Measurements from ENCODE around the gene WARS2. TPM values are rescaled to one million over a fixed set of nuclear protein-coding genes. Genes with fewer than 3 reads are reported as not detected.

Gene WARS2
- total RNA-seq, 1 donor from 2014 or later = 8.9 TPM

- Histone ChIP-seq H3K4me3 (no peak overlapping the region), H3K4me1 (peaks cover 41% of the 10 kb centered on the region), H3K9me3 (no peaks in the 10 kb centered on the region), H3K27me3 (ENCODE audit: low read depth) (peaks cover 80% of the 10 kb centered on the region), H3K27ac (no peak overlapping the region), H3K36me3 (no peaks in the 10 kb centered on the region)
- intact Hi-C loops (cut with DNase I) = loop anchor here (5.0 kb wide), 1 partner anchor 854 kb away; no protein-coding TSS in a partner anchor
- no peak for TF ChIP-seq CTCF (IDR thresholded peaks at IDR 0.05)
- DNase-seq = no peak
- no peak for ATAC-seq
Measured at GRCh38 chr1:119005724-119006405, 134.6 kb downstream of the WARS2 start.

DNA sequence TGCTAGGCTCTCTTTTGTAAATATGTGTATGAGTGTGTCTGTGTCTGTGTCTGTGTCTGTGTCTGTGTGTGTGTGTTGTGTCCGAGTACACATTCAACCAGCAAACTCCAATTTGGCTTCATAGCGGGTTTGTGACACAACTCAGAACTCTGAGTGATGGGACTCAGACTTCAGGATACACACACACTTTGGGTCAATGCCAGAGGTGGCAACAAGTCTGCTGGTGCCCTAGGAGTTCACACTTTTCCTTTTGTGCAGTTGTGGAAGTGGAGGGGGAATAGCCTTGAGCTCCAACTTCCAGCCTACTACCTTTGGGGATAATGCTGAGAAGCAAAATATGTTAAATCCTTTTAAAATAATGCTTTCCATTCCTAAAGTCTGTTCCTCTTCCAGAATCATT, 135.7 kb downstream of the WARS2 start:
- ATAC-seq = no peak
- H3K36me3 ChIP-seq = no peaks in the 10 kb centered on the region
- H3K9me3 ChIP-seq = no peaks in the 10 kb centered on the region
- TF ChIP-seq CTCF (IDR thresholded peaks at IDR 0.05) = no peak
- no peak overlapping the region for H3K4me3 ChIP-seq
- intact Hi-C loops (cut with DNase I) = loop anchor here (5.0 kb wide), 1 partner anchor 852 kb away; no protein-coding TSS in a partner anchor
- DNase-seq = no peak
- peaks cover 50% of the 10 kb centered on the region for H3K4me1 ChIP-seq
- peaks cover 91% of the 10 kb centered on the region for H3K27me3 ChIP-seq (ENCODE audit: low read depth)
- no peak overlapping the region for H3K27ac ChIP-seq

DNA sequence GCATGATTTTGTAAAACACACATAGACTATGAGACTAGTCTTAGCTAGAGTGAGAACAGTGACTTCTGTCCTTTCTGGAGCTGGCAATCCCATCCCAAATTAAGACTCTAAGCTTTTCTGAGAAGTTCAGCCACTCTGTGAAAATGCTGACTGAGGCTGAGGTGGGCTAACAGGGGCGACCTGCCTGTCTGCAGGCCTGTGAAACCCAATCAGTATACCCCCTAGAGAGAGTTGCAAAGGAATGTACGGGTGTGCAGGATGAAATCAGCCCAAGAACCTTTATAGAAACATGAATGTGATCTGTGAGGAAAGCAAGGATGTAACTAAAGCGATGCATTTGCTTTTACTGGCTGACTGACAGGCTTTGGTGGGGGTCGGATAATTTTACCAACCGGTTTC, 136.3 kb downstream of the WARS2 start:
- TF ChIP-seq CTCF (IDR thresholded peaks at IDR 0.05) = no peak

DNA sequence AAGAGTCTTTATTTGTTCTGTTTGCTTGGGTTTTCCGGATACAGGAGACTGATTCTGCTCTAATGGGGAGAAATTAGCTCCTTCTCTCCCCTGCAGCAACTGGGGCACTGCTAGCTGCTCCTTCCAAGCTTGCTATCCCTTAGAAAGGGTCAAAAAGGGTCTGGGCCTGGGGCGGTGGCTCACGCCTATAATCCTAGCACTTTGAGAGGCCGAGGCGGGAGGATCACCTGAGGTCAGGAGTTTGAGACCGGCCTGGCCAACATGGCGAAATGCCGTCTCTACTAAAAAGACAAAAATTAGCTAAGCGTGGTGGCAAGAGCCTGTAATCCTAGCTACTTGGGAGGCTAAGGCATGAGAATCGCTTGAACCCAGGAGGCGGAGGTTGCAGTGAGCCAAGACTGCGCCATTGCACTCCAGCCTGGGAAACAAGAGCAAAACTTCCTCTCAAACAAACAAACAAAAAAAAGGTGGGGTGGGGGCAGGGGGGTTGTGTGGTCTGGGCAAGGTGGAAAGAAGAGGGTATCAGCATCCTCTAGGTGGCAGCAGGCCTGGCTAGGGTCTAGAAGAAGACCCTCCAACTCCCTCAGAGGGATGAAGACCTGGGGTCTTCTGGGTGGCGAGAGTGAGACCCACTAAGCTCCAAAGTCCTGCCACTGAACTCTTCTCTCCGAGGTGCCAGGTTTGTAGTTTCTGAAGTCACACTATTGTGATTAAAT, 136.9 kb downstream of the WARS2 start:
- ATAC-seq (no peak), DNase-seq (no peak)
- Histone ChIP-seq H3K9me3 (no peaks in the 10 kb centered on the region), H3K36me3 (no peaks in the 10 kb centered on the region), H3K4me1 (peaks cover 46% of the 10 kb centered on the region), H3K27ac (no peak overlapping the region), H3K4me3 (no peak overlapping the region), H3K27me3 (ENCODE audit: low read depth) (peaks cover 95% of the 10 kb centered on the region)
- intact Hi-C loops (cut with DNase I) = no loop called here
- no peak for TF ChIP-seq CTCF (IDR thresholded peaks at IDR 0.05)

More for the DNA sequence above, 136.3 kb downstream of the WARS2 start:
- DNase-seq (no peak), ATAC-seq (no peak)
- peaks cover 50% of the 10 kb centered on the region for H3K4me1 ChIP-seq
- H3K36me3 ChIP-seq = no peaks in the 10 kb centered on the region
- H3K4me3 ChIP-seq = no peak overlapping the region
- no peaks in the 10 kb centered on the region for H3K9me3 ChIP-seq
- H3K27ac ChIP-seq = no peak overlapping the region
- intact Hi-C loops (cut with DNase I) = no loop called here
- peaks cover 94% of the 10 kb centered on the region for H3K27me3 ChIP-seq (ENCODE audit: low read depth)

GRCh38 chr1:119002028-119002686, 138.3 kb downstream of the WARS2 start:
- H3K27ac ChIP-seq = no peak overlapping the region
- ATAC-seq (peak; percentile 53 to 69), DNase-seq (no peak)
- H3K36me3 ChIP-seq = no peaks in the 10 kb centered on the region
- TF ChIP-seq CTCF (IDR thresholded peaks at IDR 0.05) = no peak
- H3K27me3 ChIP-seq (ENCODE audit: low read depth) = peaks cover 96% of the 10 kb centered on the region
- no peak overlapping the region for H3K4me3 ChIP-seq
- intact Hi-C loops (cut with DNase I) = no loop called here
- peaks cover 32% of the 10 kb centered on the region for H3K4me1 ChIP-seq
- H3K9me3 ChIP-seq = no peaks in the 10 kb centered on the region

All from lower lobe of right lung (tissue), 2 donors.